HEK293 (cell line): ENCODE data around the gene RHD.
A peak's percentile ranks its signal among the peaks of the same experiment; 100 is the strongest.

Experiments used
- BCL11A ChIP-seq: fragments of 450-650 bp; formaldehyde crosslinking; IDR thresholded peaks from 2 replicates; pipeline ENCODE4 v1.5.1; 2016; ENCODE audit warnings: low read depth, missing biosample characterization, missing genetic modification characterization
- ELK4 ChIP-seq: IDR thresholded peaks from 2 replicates; pipeline ENCODE4 v1.6.1; 2011; ENCODE audit warnings: mild to moderate bottlenecking, low read depth, low read length, borderline replicate concordance
- GLI4 ChIP-seq: fragments of 450-650 bp; formaldehyde crosslinking; IDR thresholded peaks from 2 replicates; pipeline ENCODE4 v1.5.1; 2016; ENCODE audit warnings: missing biosample characterization, missing genetic modification characterization
- HIC1 ChIP-seq: fragments of 450-650 bp; formaldehyde crosslinking; IDR thresholded peaks from 2 replicates; pipeline ENCODE4 v1.5.1; 2016; ENCODE audit warnings: missing biosample characterization, missing genetic modification characterization
- HOXC10 ChIP-seq: sonication (generic); formaldehyde crosslinking; IDR thresholded peaks from 2 replicates; pipeline ENCODE4 v1.8.1; 2023; ENCODE audit warnings: mild to moderate bottlenecking, missing genetic modification reagents
- KLF10 ChIP-seq: fragments of 450-650 bp; IDR thresholded peaks from 2 replicates; pipeline ENCODE4 v1.5.1; 2018; ENCODE audit warnings: missing biosample characterization, mild to moderate bottlenecking, missing genetic modification characterization
- PRDM6 ChIP-seq: fragments of 450-650 bp; formaldehyde crosslinking; IDR thresholded peaks from 2 replicates; pipeline ENCODE4 v1.5.1; 2017; ENCODE audit warnings: missing biosample characterization, missing genetic modification characterization
- ZBTB26 ChIP-seq: fragments of 450-650 bp; formaldehyde crosslinking; optimal IDR thresholded peaks from 2 replicates; pipeline ENCODE3; 2016; ENCODE audit warnings: missing biosample characterization, mild to moderate bottlenecking, missing genetic modification characterization
- ZBTB48 ChIP-seq: fragments of 450-650 bp; formaldehyde crosslinking; IDR thresholded peaks from 2 replicates; pipeline ENCODE4 v1.5.1; 2016; ENCODE audit warnings: missing biosample characterization, missing genetic modification characterization
- ZBTB8A ChIP-seq: fragments of 450-650 bp; formaldehyde crosslinking; IDR thresholded peaks from 2 replicates; pipeline ENCODE4 v1.5.1; 2016; ENCODE audit warnings: missing biosample characterization, missing genetic modification characterization
- ZNF121 ChIP-seq: fragments of 450-650 bp; formaldehyde crosslinking; IDR thresholded peaks from 2 replicates; pipeline ENCODE4 v1.5.1; 2016; ENCODE audit warnings: missing biosample characterization, missing genetic modification characterization
- ZNF140 ChIP-seq: fragments of 450-650 bp; formaldehyde crosslinking; IDR thresholded peaks from 2 replicates; pipeline ENCODE4 v1.5.1; 2016; ENCODE audit warnings: missing biosample characterization, missing genetic modification characterization
- ZNF184 ChIP-seq: fragments of 450-650 bp; IDR thresholded peaks from 2 replicates; pipeline ENCODE4 v1.5.1; 2018; ENCODE audit warnings: missing biosample characterization, mild to moderate bottlenecking, missing genetic modification characterization
- ZNF2 ChIP-seq: fragments of 450-650 bp; formaldehyde crosslinking; IDR thresholded peaks from 2 replicates; pipeline ENCODE4 v1.5.1; 2016; ENCODE audit warnings: missing biosample characterization, missing genetic modification characterization
- ZNF211 ChIP-seq: fragments of 450-650 bp; formaldehyde crosslinking; IDR thresholded peaks from 2 replicates; pipeline ENCODE4 v1.5.1; 2016; ENCODE audit warnings: low read depth, missing biosample characterization, missing genetic modification characterization
- ZNF24 ChIP-seq: fragments of 450-650 bp; formaldehyde crosslinking; IDR thresholded peaks from 2 replicates; pipeline ENCODE4 v1.5.1; 2016; ENCODE audit warnings: missing biosample characterization, missing genetic modification characterization
- ZNF280C ChIP-seq: fragments of 450-650 bp; formaldehyde crosslinking; IDR thresholded peaks from 2 replicates; pipeline ENCODE4 v1.5.1; 2016; ENCODE audit warnings: missing biosample characterization, missing genetic modification characterization
- ZNF280D ChIP-seq: fragments of 450-650 bp; formaldehyde crosslinking; IDR thresholded peaks from 2 replicates; pipeline ENCODE4 v1.5.1; 2016; ENCODE audit warnings: missing biosample characterization, missing genetic modification characterization
- ZNF341 ChIP-seq: fragments of 450-650 bp; formaldehyde crosslinking; IDR thresholded peaks from 2 replicates; pipeline ENCODE4; 2016; ENCODE audit warnings: low read depth, missing biosample characterization, missing genetic modification characterization
- ZNF350 ChIP-seq: fragments of 450-650 bp; formaldehyde crosslinking; IDR thresholded peaks from 2 replicates; pipeline ENCODE4 v1.5.0; 2017; ENCODE audit warnings: missing biosample characterization, mild to moderate bottlenecking, missing genetic modification characterization
- ZNF404 ChIP-seq: fragments of 450-650 bp; formaldehyde crosslinking; IDR thresholded peaks from 2 replicates; pipeline ENCODE4 v1.5.1; 2017; ENCODE audit warnings: missing biosample characterization, missing genetic modification characterization
- ZNF501 ChIP-seq: fragments of 450-650 bp; formaldehyde crosslinking; IDR thresholded peaks from 2 replicates; pipeline ENCODE4 v1.5.1; 2016; ENCODE audit warnings: missing biosample characterization, missing genetic modification characterization
- ZNF510 ChIP-seq: fragments of 450-650 bp; formaldehyde crosslinking; IDR thresholded peaks from 2 replicates; pipeline ENCODE4 v1.5.1; 2018; ENCODE audit warnings: mild to moderate bottlenecking, missing genetic modification characterization, missing biosample characterization; ENCODE audit not compliant: insufficient replicate concordance
- ZNF529 ChIP-seq: fragments of 450-650 bp; formaldehyde crosslinking; IDR thresholded peaks from 2 replicates; pipeline ENCODE4 v1.5.1; 2017; ENCODE audit warnings: missing genetic modification characterization, missing biosample characterization; ENCODE audit not compliant: insufficient replicate concordance
- ZNF585B ChIP-seq: fragments of 450-650 bp; formaldehyde crosslinking; IDR thresholded peaks from 2 replicates; pipeline ENCODE4 v1.5.1; 2016; ENCODE audit warnings: missing biosample characterization, missing genetic modification characterization
- ZNF645 ChIP-seq: fragments of 450-650 bp; formaldehyde crosslinking; IDR thresholded peaks from 2 replicates; pipeline ENCODE4; 2016; ENCODE audit warnings: missing biosample characterization, missing genetic modification characterization
- ZNF837 ChIP-seq: fragments of 450-650 bp; formaldehyde crosslinking; IDR thresholded peaks from 2 replicates; pipeline ENCODE4 v1.5.1; 2016; ENCODE audit warnings: missing biosample characterization, missing genetic modification characterization

The RHD gene

GRCh38 chr1:25247024-25247828 lies 25.1 kb upstream of the RHD start, which contains the start of gene RSRP1 (continued):
- no peak for TF ChIP-seq ZNF280D (tag by site-specific recombination)
- TF ChIP-seq HIC1 (tag by site-specific recombination), result no peak
- TF ChIP-seq ZNF645 (tag by site-specific recombination), result 0 out of 2 replicates have a peak, but pooled peaks have one; percentile 36
- peak; percentile 100 for TF ChIP-seq ZNF341 (tag by site-specific recombination)
- TF ChIP-seq ZBTB48, result peak; percentile 98
- TF ChIP-seq ZNF280C (tag by site-specific recombination), result no peak
- TF ChIP-seq ZBTB26 (tag by site-specific recombination), result peak; percentile 46
- TF ChIP-seq GLI4 (tag by site-specific recombination), result peak; percentile 54; the same call in 1 of the 2 replicates
- no peak for TF ChIP-seq ZNF404 (tag by site-specific recombination)
- no peak for TF ChIP-seq ZNF211 (tag by site-specific recombination)
- peak; percentile 73; the same call in 1 of the 2 replicates for TF ChIP-seq ZNF837 (tag by site-specific recombination)
- no peak for TF ChIP-seq ZNF529 (tag by site-specific recombination)
- TF ChIP-seq ZNF350 (tag by site-specific recombination), result no peak
- peak; percentile 99 for TF ChIP-seq ZNF501 (tag by site-specific recombination)
- peak; percentile 86 for TF ChIP-seq ZBTB8A
- no peak for TF ChIP-seq ELK4
- TF ChIP-seq BCL11A, result no peak; the same call in 1 of the 2 replicates
- no peak for TF ChIP-seq PRDM6 (tag by site-specific recombination)
- TF ChIP-seq ZNF121, result no peak
- TF ChIP-seq ZNF2 (tag by site-specific recombination), result peak; percentile 96
- peak; percentile 89 for TF ChIP-seq ZNF24 (tag by site-specific recombination)
- no peak for TF ChIP-seq ZNF585B (tag by site-specific recombination)
- TF ChIP-seq HOXC10 (CRISPR knock-in tag), result no peak
- no peak for TF ChIP-seq ZNF140
- peak; percentile 94 for TF ChIP-seq KLF10
- TF ChIP-seq ZNF510, result no peak
- TF ChIP-seq ZNF184 (tag by site-specific recombination), result peak; percentile 79
